MV-4-11 (cell line): Measurements from ENCODE around the gene SNX1.
"Not testable (repeated sequence)": the region's sequence is repeated elsewhere in the genome, so short reads cannot be mapped to it uniquely, and the experiment has no call there.

ENCODE experiments used
- DNase-seq: peaks from one replicate; lab custom pipeline; 2025; lab: John Stamatoyannopoulos, UW

The SNX1 gene

DNA sequence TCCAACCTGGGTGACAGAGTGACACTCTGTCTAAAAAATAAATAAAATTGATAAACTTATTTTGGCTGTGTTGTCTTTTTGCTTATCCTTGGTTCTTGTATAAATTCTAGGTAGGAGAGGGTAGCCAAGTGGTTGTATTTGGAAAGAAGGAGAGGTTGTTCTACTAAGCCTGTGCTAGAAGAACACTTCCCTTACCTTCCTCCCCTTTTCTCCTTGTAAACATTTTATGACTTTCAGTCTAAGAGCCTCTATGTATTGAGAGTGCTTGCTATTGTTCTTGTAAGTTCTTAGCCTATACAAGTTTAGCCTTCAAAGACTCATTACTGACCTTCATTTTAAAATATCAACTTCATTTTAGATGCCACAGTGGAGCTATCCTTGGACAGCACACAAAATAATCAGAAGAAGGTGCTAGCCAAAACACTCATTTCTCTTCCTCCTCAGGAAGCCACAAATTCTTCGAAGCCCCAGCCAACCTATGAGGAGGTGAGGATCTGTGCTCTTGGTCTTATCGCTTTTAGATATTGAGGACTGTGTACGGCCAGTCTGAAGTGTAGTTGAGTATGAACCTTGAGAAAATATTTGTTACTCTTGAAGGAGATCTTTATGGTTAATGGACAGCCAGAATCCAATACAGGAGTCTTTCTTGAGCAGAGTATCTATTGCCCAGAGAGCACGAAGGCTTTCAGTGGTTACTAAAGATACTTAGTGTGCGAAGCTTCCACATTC, 22.1 kb downstream of the SNX1 start:
- no peak for DNase-seq

DNA sequence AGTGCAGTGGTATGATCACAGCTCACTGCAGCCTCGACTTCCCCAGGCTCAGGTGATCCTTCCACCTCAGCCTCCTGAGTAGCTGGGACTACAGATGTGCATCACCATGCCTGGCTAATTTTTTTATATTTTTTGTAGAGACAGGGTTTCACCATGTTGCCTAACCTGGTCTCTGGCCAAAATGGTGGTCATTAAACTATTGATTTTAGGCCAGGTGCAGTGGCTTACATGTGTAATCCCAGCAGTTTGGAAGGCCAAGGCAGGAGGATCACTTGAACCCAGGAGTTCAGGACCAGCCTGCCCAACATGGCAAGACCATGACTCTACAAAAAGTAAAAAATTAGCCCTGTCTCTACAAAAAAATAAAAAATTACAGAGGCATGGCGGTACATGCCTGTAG, 24.5 kb downstream of the SNX1 start:
- DNase-seq, result not testable (repeated sequence)

DNA sequence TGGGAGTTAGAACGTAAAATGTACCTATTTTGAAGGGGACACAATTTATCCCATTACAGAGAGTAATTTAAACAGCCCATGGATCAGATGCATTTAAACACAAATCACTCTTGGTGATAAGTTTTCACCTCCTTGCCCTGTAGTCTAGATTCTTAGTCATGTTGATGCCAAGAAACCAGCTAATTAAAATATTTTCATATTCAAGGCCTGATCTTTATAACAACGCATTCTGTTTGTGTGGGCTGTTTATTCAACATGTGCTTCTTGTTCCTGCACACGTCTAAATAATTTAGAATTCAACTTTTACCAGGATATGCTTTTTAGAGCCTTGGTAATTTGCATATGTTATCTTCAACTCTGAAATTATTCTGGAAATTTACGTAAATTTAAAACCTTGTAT, 25.8 kb downstream of the SNX1 start:
- no peak for DNase-seq

DNA sequence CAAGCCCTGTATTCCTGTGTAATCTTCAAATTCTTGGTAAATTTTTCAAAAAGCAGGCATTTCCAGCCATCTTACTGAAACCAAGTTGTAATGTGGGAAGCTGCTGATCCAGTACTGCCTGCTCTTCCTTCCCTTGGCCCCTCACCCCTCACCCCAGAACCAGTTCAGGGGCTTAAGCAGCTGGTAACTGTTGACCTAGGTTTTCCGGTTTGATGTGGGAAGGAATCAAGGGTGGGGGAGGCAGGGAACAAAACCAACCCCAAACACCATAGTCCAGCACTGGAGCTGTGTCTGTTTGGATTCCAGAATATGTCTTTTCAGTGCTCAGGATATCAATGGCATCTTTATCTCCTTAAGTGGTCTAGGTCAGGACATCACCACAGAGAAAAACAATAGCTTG, 26.7 kb downstream of the SNX1 start:
- no peak for DNase-seq

- DNase-seq, result no peak
Observed at GRCh38 chr15:64122936-64123351, 27.2 kb downstream of the SNX1 start.

GRCh38 chr15:64125978-64126377, 30.2 kb downstream of the SNX1 start:
- no peak for DNase-seq

- no peak for DNase-seq
Observed at GRCh38 chr15:64127521-64128270, 31.9 kb downstream of the SNX1 start.

DNA sequence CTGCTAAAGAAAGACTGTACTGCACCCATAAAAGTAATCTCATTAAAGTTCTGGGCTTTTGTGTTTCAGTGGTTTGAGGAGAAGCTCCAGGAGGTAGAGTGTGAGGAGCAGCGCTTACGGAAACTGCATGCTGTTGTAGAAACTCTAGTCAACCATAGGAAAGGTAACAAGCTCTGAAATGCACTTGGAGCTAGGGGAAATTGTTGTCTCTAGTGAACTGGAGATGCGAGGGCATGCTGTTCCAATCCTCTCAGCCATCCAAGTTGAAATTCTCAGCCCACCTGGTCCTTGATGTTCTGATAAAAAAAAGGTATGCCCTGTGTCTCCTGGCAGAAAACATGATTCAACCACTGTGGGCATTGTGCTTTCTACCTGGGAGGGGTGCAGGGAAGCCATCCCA, 34.4 kb downstream of the SNX1 start:
- no peak for DNase-seq

- DNase-seq, result no peak
Observed at GRCh38 chr15:64131547-64131946, 35.8 kb downstream of the SNX1 start.

- no peak for DNase-seq
Observed at GRCh38 chr15:64132217-64132616, 36.4 kb downstream of the SNX1 start.

- no peak for DNase-seq
Observed at GRCh38 chr15:64133623-64134344, 38.0 kb downstream of the SNX1 start.

DNA sequence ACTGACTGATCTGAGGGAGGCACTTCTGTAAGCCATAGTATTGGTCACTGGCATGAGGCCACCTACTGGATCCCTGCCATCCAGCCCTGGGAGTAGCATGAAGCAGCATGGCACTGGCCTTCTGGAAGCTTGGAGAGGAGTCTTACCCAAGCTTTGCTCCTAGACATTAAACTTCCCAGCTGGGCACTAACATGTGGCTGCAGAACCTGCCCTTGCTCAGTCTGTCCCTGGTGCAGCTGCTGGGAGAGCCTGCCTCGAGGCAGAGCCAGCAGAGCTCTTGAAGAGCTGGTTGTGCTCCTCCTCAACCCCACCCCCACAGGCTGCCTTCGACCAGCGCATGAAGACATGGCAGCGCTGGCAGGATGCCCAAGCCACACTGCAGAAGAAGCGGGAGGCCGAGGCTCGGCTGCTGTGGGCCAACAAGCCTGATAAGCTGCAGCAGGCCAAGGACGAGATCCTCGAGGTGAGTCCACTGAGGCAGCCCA, 38.6 kb downstream of the SNX1 start:
- DNase-seq, result no peak

DNA sequence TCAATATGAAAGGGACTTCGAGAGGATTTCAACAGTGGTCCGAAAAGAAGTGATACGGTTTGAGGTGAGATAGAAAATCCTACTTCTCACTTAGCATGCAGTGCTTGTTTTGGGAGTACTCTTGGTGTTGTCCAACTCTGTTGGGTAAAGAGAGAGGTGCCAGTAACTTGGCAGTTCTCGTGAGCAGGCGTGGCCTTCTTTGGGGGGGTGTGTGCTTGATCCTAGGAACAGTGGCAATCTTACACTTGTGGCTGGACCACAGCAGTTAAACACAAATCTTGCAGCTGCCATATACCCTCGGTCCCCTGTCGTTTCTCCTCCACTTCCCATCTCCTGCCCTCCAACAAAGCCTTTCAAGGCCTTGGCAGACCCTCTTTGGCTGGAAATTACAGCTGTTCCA, 40.6 kb downstream of the SNX1 start:
- DNase-seq, result no peak

DNA sequence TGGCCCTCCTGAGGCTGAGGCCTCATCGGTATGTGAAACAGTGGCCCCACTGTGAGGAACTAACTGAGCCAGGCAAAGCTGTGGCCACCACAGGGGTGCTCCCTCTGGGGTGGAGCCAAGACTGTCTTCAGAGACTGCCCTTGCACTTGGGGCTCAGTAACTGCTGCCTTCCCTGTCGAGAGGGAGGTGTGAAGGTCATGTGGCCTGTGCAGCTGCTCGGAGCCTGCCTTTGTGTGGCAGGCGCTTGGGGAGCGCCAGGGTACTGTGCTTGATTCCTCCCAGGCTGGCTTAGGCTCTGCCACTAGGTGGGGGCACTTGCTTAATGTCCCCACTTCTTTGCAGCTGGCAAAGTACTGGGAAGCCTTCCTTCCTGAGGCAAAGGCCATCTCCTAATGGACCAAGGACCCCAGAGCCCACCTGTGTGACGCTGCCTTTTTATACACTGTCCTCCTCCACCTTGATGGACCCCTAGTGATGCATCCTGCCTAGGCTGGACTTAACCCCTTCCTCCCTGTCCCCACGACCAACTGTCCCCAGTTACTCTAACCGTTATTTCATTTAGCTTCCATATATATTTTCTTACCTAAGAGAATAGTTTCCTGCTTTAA, 41.5 kb downstream of the SNX1 start:
- DNase-seq, result peak; percentile 58

- DNase-seq, result no peak
Observed at GRCh38 chr15:64138331-64138941, 42.7 kb downstream of the SNX1 start.

GRCh38 chr15:64141798-64142512, 46.2 kb downstream of the SNX1 start:
- no peak for DNase-seq

DNA sequence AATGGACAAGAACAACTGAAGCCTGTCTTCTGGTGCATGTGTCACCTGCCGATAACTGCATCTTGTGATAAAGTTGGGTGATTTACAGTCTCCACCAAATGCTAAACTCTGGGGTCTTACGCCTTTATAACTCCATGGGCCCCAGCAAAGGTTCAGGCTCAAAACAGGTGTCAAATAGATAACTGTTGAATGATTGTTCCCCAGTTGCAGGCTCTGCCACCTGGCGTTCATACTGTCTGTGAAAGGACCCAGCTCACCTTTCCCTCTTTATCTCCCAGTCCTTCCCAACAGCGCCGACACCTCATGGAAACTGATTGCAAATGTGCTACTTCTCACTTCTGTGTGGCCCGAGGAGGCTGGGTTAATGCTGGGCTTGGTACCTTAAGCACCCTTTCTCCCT, 47.5 kb downstream of the SNX1 start:
- DNase-seq, result no peak

DNA sequence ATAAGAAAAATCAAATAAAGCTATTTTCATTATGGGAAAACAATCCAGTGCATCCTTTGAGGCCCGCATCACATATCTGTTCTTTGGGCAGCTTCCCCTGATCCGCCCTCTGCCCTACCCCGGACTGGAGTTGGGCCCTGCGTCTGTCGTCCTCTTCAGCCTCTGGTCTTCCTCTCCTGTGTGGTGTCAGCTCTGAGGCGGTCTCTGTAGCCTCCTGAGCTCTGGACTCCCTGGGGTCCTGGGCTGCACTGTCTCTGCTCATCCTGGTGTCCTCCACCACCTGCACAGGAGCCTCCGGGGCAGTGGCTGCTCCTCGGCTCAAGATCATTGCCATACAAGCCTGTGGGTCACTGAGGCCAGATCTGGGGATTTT, 48.4 kb downstream of the SNX1 start:
- DNase-seq, result no peak

- DNase-seq, result peak; percentile 71
Observed at GRCh38 chr15:64144565-64145281, 48.9 kb downstream of the SNX1 start.

GRCh38 chr15:64146041-64146440, 50.3 kb downstream of the SNX1 start:
- DNase-seq, result no peak

GRCh38 chr15:64146520-64146884, 50.7 kb downstream of the SNX1 start:
- DNase-seq, result no peak
